ENCODE measurements around the gene GALNT17.

The GALNT17 gene

DNA sequence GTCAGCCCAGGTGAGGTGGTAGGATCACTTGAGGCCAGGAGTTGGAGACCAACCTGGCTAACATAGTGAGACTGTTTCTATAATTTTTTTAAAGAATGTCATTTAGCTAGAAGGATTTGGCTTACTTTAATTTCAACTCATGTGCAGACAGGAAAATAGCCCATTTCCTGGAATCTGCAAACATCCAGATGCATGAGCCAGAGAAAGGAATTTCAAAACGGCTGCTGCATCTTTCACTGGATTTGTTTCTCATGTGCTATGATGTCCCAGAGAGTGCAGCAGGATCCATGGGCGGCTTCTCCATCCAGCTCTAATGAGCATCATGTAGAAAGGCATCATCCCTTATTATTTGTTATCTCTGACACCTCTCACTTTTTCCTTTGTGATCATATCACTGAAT, 149.3 kb downstream of the GALNT17 start:
- peaks cover 32% of the 10 kb centered on the region for H3K4me1 Mint-ChIP-seq
- no peaks in the 10 kb centered on the region for H3K36me3 Mint-ChIP-seq (ENCODE audit: low read depth)

DNA sequence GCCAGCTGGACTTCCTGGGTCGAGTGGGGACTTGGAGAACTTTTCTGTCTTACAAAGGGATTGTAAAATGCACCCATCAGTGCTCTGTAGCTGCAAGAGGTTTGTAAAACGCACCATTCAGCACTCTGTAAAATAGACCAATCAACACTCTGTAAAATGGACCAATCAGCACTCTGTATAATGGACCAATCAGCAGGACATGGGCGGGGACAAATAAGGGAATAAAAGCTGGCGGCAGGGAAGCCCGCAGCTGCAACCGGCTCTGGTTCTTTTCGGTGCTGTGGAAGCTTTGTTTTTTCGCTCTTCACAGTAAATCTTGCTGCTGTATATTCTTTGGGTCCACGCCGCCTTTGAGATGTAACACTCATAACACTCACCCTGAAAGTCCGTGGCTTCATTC, 151.9 kb downstream of the GALNT17 start:
- Mint-ChIP-seq H3K4me1 (peaks cover 37% of the 10 kb centered on the region), H3K27me3 (ENCODE audit: low read depth, poor library complexity) (peaks cover 4% of the 10 kb centered on the region), H3K9me3 (peaks cover 11% of the 10 kb centered on the region), H3K27ac (no peak overlapping the region), H3K36me3 (ENCODE audit: low read depth) (no peaks in the 10 kb centered on the region), H3K4me3 (no peak overlapping the region)
- TF ChIP-seq, protein P1, sequence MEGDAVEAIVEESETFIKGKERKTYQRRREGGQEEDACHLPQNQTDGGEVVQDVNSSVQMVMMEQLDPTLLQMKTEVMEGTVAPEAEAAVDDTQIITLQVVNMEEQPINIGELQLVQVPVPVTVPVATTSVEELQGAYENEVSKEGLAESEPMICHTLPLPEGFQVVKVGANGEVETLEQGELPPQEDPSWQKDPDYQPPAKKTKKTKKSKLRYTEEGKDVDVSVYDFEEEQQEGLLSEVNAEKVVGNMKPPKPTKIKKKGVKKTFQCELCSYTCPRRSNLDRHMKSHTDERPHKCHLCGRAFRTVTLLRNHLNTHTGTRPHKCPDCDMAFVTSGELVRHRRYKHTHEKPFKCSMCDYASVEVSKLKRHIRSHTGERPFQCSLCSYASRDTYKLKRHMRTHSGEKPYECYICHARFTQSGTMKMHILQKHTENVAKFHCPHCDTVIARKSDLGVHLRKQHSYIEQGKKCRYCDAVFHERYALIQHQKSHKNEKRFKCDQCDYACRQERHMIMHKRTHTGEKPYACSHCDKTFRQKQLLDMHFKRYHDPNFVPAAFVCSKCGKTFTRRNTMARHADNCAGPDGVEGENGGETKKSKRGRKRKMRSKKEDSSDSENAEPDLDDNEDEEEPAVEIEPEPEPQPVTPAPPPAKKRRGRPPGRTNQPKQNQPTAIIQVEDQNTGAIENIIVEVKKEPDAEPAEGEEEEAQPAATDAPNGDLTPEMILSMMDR (IDR thresholded peaks at IDR 0.05) = no peak
- no peak for DNase-seq

More for the DNA sequence above, 149.3 kb downstream of the GALNT17 start:
- H3K4me3 Mint-ChIP-seq = no peak overlapping the region
- no peak overlapping the region for H3K27ac Mint-ChIP-seq
- no peak for DNase-seq
- peaks cover 12% of the 10 kb centered on the region for H3K9me3 Mint-ChIP-seq
- TF ChIP-seq, protein P1 (IDR thresholded peaks at IDR 0.05) = no peak
- peaks cover 4% of the 10 kb centered on the region for H3K27me3 Mint-ChIP-seq (ENCODE audit: low read depth, poor library complexity)

DNA sequence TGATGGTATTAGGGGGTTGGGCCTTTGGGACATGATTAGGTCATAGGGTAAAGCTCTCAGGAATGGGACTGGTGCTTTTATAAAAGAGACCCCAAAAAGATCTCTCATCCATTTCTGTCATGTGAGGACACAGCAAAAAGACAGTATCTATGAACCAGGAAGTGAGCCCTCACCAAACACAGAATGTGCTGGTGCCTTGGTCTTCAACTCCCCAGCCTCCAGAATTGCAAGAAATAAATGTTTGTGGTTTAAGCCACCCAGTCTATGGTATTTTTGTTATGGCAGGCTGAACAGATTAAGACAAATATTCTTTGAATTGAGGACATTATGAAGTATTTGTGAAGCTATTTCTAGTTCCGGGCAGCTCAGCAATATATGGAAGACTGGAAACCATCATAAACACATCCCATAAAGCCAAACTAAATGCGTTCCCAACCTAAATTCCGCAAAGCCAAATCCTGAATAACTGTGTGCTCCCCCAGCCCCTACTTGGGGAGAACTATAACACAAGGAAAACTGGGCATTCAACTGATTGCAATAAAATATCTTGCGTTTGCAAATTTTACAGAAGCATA, 153.7 kb downstream of the GALNT17 start:
- Mint-ChIP-seq H3K36me3 (ENCODE audit: low read depth) (no peaks in the 10 kb centered on the region), H3K27ac (no peak overlapping the region), H3K9me3 (peaks cover 8% of the 10 kb centered on the region), H3K4me3 (no peak overlapping the region), H3K4me1 (peaks cover 37% of the 10 kb centered on the region), H3K27me3 (ENCODE audit: low read depth, poor library complexity) (peaks cover 4% of the 10 kb centered on the region)
- no peak for DNase-seq
- TF ChIP-seq, protein P1 (IDR thresholded peaks at IDR 0.05) = no peak

DNA sequence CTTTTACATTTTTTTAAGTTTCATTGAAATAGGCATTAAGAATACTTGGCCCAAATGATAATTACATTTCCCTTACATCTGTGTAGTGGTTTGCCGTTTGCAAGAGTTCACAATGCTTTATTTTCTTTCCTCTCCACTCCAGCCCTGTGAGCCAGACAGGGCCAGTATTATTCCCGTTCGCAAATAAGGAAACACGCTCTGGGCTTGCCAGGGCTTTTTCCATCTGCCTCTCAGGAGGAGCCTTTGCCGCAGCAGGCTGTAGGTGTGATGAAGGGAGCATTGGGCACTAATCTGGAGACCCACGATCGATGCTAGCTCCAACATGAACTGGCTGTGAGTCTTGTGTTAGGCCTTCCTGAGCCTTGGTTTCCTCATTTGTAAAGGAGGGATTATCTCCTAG, 154.4 kb downstream of the GALNT17 start:
- H3K27ac Mint-ChIP-seq = peak overlapping the region; percentile 44
- DNase-seq = no peak

DNA sequence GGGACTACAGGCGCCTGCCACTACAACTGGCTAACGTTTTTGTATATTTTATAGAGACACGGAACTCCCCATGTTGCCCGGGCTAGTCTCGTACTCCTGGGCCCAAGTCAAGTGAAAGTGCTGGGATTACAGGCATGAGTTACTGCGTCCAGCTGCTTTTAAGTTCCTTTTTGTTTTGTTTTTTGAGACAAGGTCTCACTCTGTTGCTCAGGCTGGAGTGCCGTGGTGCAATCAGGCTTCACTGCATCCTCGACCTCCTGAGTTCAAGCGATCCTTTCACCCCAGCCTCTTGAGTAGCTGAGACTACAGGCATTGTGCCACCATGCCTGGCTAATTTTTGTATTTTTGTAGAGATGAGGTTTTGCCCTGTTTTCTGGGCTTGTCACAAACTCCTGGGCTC, 155.0 kb downstream of the GALNT17 start:
- Mint-ChIP-seq H3K4me3 (no peak overlapping the region), H3K27ac (peak overlapping the region; percentile 70), H3K36me3 (ENCODE audit: low read depth) (no peaks in the 10 kb centered on the region), H3K9me3 (peaks cover 8% of the 10 kb centered on the region), H3K4me1 (peaks cover 36% of the 10 kb centered on the region), H3K27me3 (ENCODE audit: low read depth, poor library complexity) (peaks cover 4% of the 10 kb centered on the region)
- DNase-seq = peak; percentile 7
- TF ChIP-seq, protein P1 (IDR thresholded peaks at IDR 0.05) = no peak

More for the DNA sequence above, 154.4 kb downstream of the GALNT17 start:
- H3K27me3 Mint-ChIP-seq (ENCODE audit: low read depth, poor library complexity) = peaks cover 4% of the 10 kb centered on the region
- TF ChIP-seq, protein P1 (IDR thresholded peaks at IDR 0.05) = no peak
- no peak overlapping the region for H3K4me3 Mint-ChIP-seq
- H3K4me1 Mint-ChIP-seq = peaks cover 37% of the 10 kb centered on the region
- H3K36me3 Mint-ChIP-seq (ENCODE audit: low read depth) = no peaks in the 10 kb centered on the region
- peaks cover 8% of the 10 kb centered on the region for H3K9me3 Mint-ChIP-seq

DNA sequence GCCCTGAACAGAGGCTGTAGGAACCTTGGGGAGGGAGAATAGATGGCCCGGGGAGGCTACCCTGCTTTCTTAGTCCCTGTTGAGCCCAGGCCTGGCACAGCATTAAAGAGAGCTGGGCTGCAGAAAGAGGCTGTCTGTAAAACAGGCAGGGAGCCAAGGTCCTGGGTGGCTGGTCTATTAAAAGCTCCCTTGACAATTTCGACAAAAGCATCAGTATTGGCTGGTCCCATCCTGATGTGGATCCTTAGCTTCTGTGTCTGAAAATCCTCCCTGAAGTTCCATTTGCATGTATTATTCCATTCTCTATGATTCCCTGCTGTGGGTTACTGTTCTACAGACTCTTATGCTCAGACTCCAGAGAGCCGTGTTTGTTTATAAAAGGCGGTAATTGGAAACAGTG, 158.5 kb downstream of the GALNT17 start:
- H3K27me3 Mint-ChIP-seq (ENCODE audit: low read depth, poor library complexity) = peaks cover 4% of the 10 kb centered on the region
- no peak overlapping the region for H3K4me3 Mint-ChIP-seq
- no peaks in the 10 kb centered on the region for H3K9me3 Mint-ChIP-seq
- H3K4me1 Mint-ChIP-seq = peaks cover 21% of the 10 kb centered on the region
- no peak overlapping the region for H3K27ac Mint-ChIP-seq
- H3K36me3 Mint-ChIP-seq (ENCODE audit: low read depth) = no peaks in the 10 kb centered on the region
- DNase-seq = no peak
- TF ChIP-seq, protein P1 (IDR thresholded peaks at IDR 0.05) = no peak
